Measurements from ENCODE around the gene NPHP4. TPM values are rescaled to one million over a fixed set of nuclear protein-coding genes. Genes with fewer than 3 reads are reported as not detected.

Gene NPHP4
- total and polyA plus RNA-seq, 9 donors, result 1.9 to 6.4 (median 4.2) TPM

DNA sequence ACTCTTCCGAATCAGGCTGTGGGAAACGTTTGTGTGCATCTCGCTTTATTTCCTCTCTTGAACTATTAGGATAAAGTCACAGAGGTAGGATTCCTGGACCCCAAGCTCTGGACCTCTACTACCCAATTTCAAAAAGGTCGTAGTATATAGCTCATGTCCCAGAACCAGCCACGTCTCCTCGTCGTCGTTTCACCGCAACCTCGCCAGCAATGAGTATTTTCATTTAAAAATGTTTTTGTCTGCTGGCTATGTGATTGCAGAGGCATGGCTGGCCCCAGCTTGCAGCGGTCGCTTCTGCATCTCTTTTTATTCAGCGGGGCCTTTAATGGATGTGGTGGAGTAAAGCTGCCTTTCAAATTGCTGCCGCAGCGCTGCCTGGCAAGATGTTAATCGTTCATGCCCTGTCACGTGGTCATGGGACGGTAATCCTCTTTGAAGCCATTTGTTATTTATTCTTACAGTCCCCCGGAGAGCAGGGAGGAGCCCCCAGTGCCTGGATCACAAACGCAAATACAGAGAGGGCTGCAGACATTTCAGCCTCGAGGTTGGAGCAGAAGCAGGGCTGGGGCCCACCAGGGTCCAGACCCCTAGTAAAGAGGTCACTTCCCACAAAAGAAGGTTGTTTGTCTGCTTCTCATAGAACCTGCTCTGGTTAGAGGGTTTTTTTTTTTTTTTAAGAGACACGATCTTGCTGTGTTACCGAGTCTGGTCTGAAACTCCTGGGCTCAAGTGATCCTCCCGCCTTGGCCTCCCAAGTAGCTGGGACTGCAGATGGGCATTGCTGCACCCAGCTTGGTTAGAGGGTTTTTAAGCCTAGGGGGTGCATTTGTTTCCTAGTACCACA, 11.6 kb upstream of the NPHP4 start:
- no peaks in the 10 kb centered on the region for H3K9me3 ChIP-seq (replicated peaks; ENCODE audit: control insufficient read depth, low read depth, low read length)
- peaks cover 8% of the 10 kb centered on the region for H3K27me3 ChIP-seq (ENCODE audit: control insufficient read depth, insufficient read depth, low read length)
- WGBS (ENCODE audit: insufficient coverage), result 28% methylated on average over 7 of the region's 24 CpGs
- H3K4me3 ChIP-seq (ENCODE audit: low read length), result no peak overlapping the region
- DNase-seq, result no peak
- H3K36me3 ChIP-seq (ENCODE audit: control insufficient read depth, insufficient read depth, low read length), result no peaks in the 10 kb centered on the region
- H3K27ac ChIP-seq (ENCODE audit: low read length), result no peak overlapping the region
- peaks cover 22% of the 10 kb centered on the region for H3K4me1 ChIP-seq (ENCODE audit: control insufficient read depth, insufficient read depth, low read length)

DNA sequence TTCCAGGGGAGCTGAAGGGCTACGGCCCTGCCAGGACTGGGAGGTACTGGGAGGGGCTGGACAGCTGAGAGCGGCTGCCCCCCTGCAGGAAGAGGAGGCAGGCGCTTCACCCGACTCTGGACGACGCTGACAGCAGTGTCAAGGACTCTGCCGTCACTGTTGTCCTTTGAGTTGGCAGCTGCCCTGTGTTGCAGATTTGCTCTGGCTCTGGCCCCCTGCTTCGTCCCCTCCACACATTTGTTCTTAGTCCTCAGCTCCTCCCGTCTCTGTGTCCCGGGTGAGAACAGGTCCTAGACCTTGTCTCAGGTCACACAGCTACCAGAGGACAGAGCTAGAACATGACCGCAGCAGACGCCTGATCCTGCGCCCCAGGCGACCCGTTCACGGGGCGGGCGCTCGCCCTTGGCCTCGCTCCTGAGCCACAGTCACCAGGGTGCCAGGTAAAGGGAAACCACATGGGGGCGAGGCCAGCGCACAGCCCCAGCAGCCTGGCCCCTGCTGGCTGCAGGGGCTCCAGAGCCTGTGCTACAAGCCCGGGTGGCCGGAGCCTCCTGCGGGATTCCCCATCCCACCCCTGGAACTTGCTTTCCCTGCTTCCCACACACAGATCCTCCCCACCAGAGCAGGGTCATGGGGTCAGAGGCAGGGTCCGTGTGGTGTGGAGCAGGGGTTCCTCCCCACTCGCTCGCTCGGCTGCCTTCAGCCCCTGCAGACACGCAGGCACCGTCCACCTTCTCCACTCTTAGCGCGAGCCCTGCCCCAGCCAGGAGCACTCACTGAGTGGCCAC, 10.7 kb upstream of the NPHP4 start:
- WGBS (ENCODE audit: insufficient coverage), result 44% methylated on average over 29 of the region's 33 CpGs
- no peak overlapping the region for H3K27ac ChIP-seq (ENCODE audit: low read length)
- DNase-seq, result peak; percentile 30
- H3K27me3 ChIP-seq (ENCODE audit: control insufficient read depth, insufficient read depth, low read length), result peaks cover 8% of the 10 kb centered on the region
- H3K9me3 ChIP-seq (replicated peaks; ENCODE audit: control insufficient read depth, low read depth, low read length), result no peaks in the 10 kb centered on the region
- H3K36me3 ChIP-seq (ENCODE audit: control insufficient read depth, insufficient read depth, low read length), result no peaks in the 10 kb centered on the region
- peaks cover 22% of the 10 kb centered on the region for H3K4me1 ChIP-seq (ENCODE audit: control insufficient read depth, insufficient read depth, low read length)
- H3K4me3 ChIP-seq (ENCODE audit: low read length), result no peak overlapping the region

DNA sequence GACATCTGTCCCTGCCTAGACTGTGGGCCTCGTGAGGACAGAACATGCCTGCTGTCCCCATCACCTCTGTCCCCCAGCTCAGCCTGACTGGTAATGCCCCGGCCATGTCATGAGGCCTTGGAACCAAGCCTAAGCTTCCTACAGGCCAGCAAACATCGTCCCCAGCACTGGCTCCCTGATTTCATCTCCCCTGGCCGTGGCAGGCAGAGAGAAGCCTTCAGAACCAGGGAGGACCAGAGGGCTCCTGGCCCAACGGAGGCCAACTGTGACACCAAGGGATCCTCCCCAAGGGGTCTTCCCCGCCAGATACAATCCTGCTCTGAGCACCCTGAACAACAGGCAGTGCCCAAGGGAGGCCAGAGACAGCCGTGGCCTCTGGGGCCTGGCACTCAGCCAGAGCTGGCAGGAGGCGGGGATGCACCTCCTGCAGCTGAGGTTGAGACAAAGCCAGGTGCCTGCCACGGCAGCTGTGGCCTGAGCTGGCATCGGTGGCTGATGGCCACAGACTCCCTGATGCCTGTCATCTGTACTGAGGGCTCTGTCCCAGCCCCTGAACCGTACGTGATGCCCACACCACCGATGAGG, 9.9 kb upstream of the NPHP4 start:
- Histone ChIP-seq H3K27ac (ENCODE audit: low read length) (no peak overlapping the region), H3K9me3 (replicated peaks; ENCODE audit: control insufficient read depth, low read depth, low read length) (no peaks in the 10 kb centered on the region), H3K4me1 (ENCODE audit: control insufficient read depth, insufficient read depth, low read length) (peaks cover 22% of the 10 kb centered on the region), H3K36me3 (ENCODE audit: control insufficient read depth, insufficient read depth, low read length) (no peaks in the 10 kb centered on the region), H3K4me3 (ENCODE audit: low read length) (no peak overlapping the region), H3K27me3 (ENCODE audit: control insufficient read depth, insufficient read depth, low read length) (peaks cover 5% of the 10 kb centered on the region)
- 51% methylated on average over 10 of the region's 13 CpGs for WGBS (ENCODE audit: insufficient coverage)
- peak; percentile 31 for DNase-seq

DNA sequence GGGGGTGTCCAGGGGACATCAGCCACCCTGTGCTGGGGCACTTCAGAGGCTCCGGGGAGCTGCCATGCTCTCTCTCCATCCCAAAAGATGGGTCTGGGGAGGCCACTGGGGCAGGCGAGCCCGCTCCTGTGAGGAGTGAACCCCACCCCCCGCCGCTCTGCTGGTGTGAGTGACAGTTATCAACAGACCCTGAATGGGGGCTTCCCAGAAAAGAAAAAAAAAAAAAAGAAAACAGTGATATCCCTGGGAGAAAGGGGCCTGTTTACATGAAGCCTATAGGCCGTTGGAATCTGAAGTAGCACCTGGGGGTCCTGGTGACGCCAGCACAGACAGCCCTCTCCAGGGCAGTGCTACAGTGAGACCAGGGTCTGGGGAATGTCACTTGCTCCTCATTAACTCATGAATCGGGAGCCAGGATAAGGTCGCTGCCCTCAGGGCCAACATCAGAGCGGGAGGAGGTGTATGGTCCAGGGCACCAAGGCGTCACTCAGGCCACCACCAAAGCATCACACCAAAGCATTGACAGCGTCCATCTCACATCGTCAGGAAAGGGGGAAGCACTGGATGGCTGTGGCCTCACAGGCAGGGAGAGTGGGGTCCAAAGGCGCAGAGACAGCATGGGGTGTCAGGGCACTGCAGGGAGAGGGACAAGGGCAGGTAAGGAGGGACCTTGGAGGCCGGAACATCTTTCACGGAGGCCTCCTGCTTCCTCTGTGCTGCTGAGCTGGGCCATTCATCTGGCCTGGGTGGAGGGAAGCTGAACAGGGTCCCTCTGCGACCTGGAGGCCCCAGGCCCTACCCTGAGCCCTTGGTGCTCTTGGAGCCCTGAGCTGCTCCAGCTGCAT, 8.4 kb upstream of the NPHP4 start:
- DNase-seq, result no peak
- Histone ChIP-seq H3K4me3 (ENCODE audit: low read length) (no peak overlapping the region), H3K27me3 (ENCODE audit: control insufficient read depth, insufficient read depth, low read length) (peaks cover 3% of the 10 kb centered on the region), H3K36me3 (ENCODE audit: control insufficient read depth, insufficient read depth, low read length) (no peaks in the 10 kb centered on the region), H3K9me3 (replicated peaks; ENCODE audit: control insufficient read depth, low read depth, low read length) (no peaks in the 10 kb centered on the region), H3K27ac (ENCODE audit: low read length) (no peak overlapping the region), H3K4me1 (ENCODE audit: control insufficient read depth, insufficient read depth, low read length) (peaks cover 22% of the 10 kb centered on the region)
- 62% methylated on average over 10 of the region's 17 CpGs for WGBS (ENCODE audit: insufficient coverage)

DNA sequence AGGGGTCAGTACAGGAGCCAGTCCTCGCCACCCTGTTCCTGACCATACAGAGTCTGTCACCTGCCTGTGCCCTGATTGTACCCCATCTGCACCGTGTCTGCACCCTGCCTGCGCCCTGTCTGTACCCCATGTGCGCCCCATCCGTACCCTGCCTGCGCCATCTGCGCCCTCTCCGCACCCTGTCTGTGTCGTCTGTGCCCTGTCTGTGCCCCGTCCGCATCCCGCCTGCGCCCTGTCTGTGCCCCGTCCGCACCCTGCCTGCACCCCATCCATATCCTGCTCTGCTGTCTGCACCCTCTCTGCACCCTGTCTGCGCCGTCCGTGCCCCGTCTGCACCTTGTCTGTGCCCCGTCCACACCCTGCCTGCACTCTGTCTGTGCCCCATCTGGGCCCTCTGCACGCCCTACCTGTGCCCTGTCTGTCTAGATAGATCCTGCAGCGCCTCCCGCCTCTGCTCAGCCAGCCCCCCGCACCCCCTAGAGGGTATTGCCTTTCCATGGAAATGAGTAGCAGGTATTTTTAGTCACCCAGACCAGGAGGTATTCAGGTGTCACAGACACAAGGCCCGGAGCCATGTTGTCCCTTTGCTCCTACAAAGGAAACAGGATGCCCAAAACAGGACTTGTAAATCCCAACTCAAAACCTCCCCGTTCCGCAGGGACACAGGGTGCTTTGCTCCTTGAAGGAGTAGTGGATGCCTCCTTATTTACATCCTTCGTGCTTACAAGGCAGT, 7.7 kb upstream of the NPHP4 start:
- Histone ChIP-seq H3K27ac (ENCODE audit: low read length) (no peak overlapping the region), H3K4me3 (ENCODE audit: low read length) (no peak overlapping the region)
- 84% methylated on average over 23 of the region's 28 CpGs for WGBS (ENCODE audit: insufficient coverage)

DNA sequence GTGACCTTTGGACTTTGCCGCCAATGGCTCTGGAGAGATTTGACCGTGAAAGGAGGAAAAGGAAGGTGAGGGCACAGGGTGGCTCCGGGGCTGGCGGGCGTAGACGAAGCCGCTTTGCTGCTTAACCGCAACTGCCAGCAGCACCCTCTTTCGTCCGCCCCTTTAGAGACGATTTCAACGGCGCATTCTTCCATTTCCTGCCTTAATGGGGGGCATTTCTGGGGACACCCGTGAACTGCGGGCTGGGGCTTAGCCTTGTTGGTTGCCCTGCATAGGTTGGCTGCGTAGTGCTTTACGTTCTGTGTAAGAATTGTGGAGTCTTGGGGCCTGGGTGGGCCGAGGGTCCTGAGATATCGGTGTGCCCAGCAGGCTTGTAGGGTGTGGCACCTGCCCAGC, 6.7 kb upstream of the NPHP4 start:
- Histone ChIP-seq H3K4me3 (ENCODE audit: low read length) (no peak overlapping the region), H3K27me3 (ENCODE audit: control insufficient read depth, insufficient read depth, low read length) (peaks cover 6% of the 10 kb centered on the region), H3K36me3 (ENCODE audit: control insufficient read depth, insufficient read depth, low read length) (no peaks in the 10 kb centered on the region), H3K27ac (ENCODE audit: low read length) (no peak overlapping the region), H3K4me1 (ENCODE audit: control insufficient read depth, insufficient read depth, low read length) (peaks cover 22% of the 10 kb centered on the region), H3K9me3 (replicated peaks; ENCODE audit: control insufficient read depth, low read depth, low read length) (no peaks in the 10 kb centered on the region)
- DNase-seq, result no peak
- 90% methylated on average over 19 of the region's 19 CpGs for WGBS (ENCODE audit: insufficient coverage)

More for the DNA sequence above, 7.7 kb upstream of the NPHP4 start:
- no peaks in the 10 kb centered on the region for H3K36me3 ChIP-seq (ENCODE audit: control insufficient read depth, insufficient read depth, low read length)
- H3K4me1 ChIP-seq (ENCODE audit: control insufficient read depth, insufficient read depth, low read length), result peaks cover 22% of the 10 kb centered on the region
- no peak for DNase-seq
- no peaks in the 10 kb centered on the region for H3K9me3 ChIP-seq (replicated peaks; ENCODE audit: control insufficient read depth, low read depth, low read length)
- H3K27me3 ChIP-seq (ENCODE audit: control insufficient read depth, insufficient read depth, low read length), result no peaks in the 10 kb centered on the region

DNA sequence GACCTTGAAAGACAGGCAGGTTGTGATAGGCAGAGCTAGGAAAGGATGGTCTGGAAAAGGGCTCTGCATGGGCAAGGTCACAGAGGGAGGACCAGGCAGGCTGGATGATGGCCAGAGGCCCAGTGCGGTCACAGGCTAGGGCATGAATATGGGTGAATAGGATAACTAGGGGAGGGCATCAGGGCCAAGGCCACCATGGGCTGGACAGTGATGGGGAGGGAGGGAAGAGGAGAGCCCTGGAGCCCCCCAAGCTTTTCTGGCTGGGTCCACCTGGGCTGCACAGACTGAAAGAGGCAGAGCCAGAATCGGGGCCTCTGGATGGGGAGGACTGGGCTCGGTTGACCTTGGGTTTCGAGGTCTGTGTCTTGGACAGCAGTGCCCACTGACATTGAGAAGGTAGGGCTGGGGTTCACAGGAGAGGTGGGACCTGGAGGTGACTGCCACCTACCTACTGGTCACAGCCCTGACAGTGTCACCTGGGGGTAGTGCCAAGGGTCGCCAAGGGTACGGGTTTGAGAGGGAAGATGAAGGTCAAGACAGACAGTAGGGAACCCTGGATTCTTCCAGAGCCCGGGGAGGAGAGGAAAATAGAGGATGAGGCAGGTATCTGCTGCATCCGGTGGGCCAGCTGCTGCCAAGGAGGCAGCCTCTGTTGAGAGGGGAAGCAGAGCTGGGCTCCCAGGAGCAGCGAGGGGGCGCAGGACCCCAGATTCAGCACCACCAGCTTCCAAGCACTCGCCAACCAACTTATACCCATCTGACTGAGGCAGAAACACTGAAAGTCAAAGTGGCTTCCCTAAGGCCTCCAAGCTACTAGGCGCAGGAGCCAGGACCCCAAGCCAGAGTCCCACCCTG, 6.1 kb upstream of the NPHP4 start:
- Histone ChIP-seq H3K27ac (ENCODE audit: low read length) (no peak overlapping the region), H3K36me3 (ENCODE audit: control insufficient read depth, insufficient read depth, low read length) (no peaks in the 10 kb centered on the region), H3K4me3 (ENCODE audit: low read length) (no peak overlapping the region), H3K27me3 (ENCODE audit: control insufficient read depth, insufficient read depth, low read length) (peaks cover 11% of the 10 kb centered on the region), H3K9me3 (replicated peaks; ENCODE audit: control insufficient read depth, low read depth, low read length) (no peaks in the 10 kb centered on the region), H3K4me1 (ENCODE audit: control insufficient read depth, insufficient read depth, low read length) (peaks cover 27% of the 10 kb centered on the region)
- no peak for DNase-seq
- WGBS (ENCODE audit: insufficient coverage), result 89% methylated on average over 4 of the region's 12 CpGs

DNA sequence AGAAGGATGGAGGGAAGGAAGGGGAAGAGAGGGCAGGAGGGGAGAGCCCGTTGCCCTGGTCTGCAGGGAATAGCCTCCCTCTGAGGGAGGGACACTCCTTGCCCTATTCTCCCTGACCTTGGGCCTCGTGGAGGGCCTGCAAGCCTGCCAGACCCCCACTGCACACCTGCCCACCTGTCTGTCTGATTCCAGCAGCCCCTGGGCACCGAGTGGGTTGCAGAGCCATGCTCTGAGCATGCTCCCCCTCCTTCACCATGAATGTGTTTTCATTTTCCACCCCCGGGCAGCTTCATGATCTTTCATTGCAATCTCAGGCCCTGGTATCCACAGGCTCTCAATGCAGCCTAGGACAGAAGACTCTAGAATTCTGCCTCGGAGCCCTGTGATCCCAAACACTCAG, 5.1 kb upstream of the NPHP4 start:
- Histone ChIP-seq H3K27ac (ENCODE audit: low read length) (no peak overlapping the region), H3K4me3 (ENCODE audit: low read length) (no peak overlapping the region), H3K27me3 (ENCODE audit: control insufficient read depth, insufficient read depth, low read length) (peaks cover 13% of the 10 kb centered on the region), H3K4me1 (ENCODE audit: control insufficient read depth, insufficient read depth, low read length) (peaks cover 23% of the 10 kb centered on the region), H3K36me3 (ENCODE audit: control insufficient read depth, insufficient read depth, low read length) (no peaks in the 10 kb centered on the region), H3K9me3 (replicated peaks; ENCODE audit: control insufficient read depth, low read depth, low read length) (no peaks in the 10 kb centered on the region)
- WGBS (ENCODE audit: insufficient coverage), result 44% methylated on average over 4 of the region's 5 CpGs
- no peak for DNase-seq

Data from muscle of leg (tissue), 11 donors.